H9 (cell line): ENCODE measurements around the gene MAPT. TPM values are rescaled to one million over a fixed set of nuclear protein-coding genes. Genes with fewer than 3 reads are reported as not detected.

Source experiments
- DNase-seq: peaks from one replicate; pipeline ENCODE4 v3.0.0-alpha.2; 2017
- H2AFZ ChIP-seq: one replicate; pipeline ENCODE4 v1.6.1; 2013; ENCODE audit warnings: mild to moderate bottlenecking, low read length, control low read depth, moderate library complexity
- H2AK5ac ChIP-seq: 2 replicates; pipeline ENCODE4 v1.6.1; 2013; ENCODE audit warnings: low read length, control low read depth, mixed read lengths; ENCODE audit not compliant: insufficient read length
- H2BK120ac ChIP-seq: one replicate; pipeline ENCODE4 v1.6.1; 2013; ENCODE audit warnings: low read depth, mild to moderate bottlenecking, low read length, control low read depth, inconsistent platforms; ENCODE audit not compliant: poor library complexity, severe bottlenecking
- H2BK12ac ChIP-seq: 2 replicates; pipeline ENCODE4 v1.6.1; 2013; ENCODE audit warnings: low read length, control low read depth, mixed read lengths, low read depth; ENCODE audit not compliant: insufficient read length
- H2BK15ac ChIP-seq: 2 replicates; pipeline ENCODE4 v1.6.1; 2013; ENCODE audit warnings: low read depth, low read length, control low read depth
- H2BK20ac ChIP-seq: one replicate; pipeline ENCODE4 v1.6.1; 2013; ENCODE audit warnings: low read depth, mild to moderate bottlenecking, low read length, control low read depth, inconsistent platforms; ENCODE audit not compliant: poor library complexity, severe bottlenecking
- H2BK5ac ChIP-seq: 2 replicates; pipeline ENCODE4 v1.6.1; 2013; ENCODE audit warnings: low read length, control low read depth, mixed read lengths; ENCODE audit not compliant: insufficient read length
- H3K14ac ChIP-seq: 2 replicates; pipeline ENCODE4 v1.6.1; 2013; ENCODE audit warnings: low read length, control low read depth; ENCODE audit not compliant: insufficient read depth
- H3K18ac ChIP-seq: 2 replicates; pipeline ENCODE4 v1.6.1; 2013; ENCODE audit warnings: low read depth, mild to moderate bottlenecking, mixed read lengths, low read length, control low read depth; ENCODE audit not compliant: insufficient read length
- H3K23ac ChIP-seq: 2 replicates; pipeline ENCODE4 v1.6.1; 2013; ENCODE audit warnings: low read length, control low read depth, mixed read lengths, low read depth; ENCODE audit not compliant: insufficient read length
- H3K23me2 ChIP-seq: 2 replicates; pipeline ENCODE4 v1.6.1; 2013; ENCODE audit warnings: low read depth, mild to moderate bottlenecking, mixed read lengths, low read length, control low read depth; ENCODE audit not compliant: insufficient read length, poor library complexity, severe bottlenecking
- H3K27ac ChIP-seq: 2 replicates; pipeline ENCODE4 v1.5.1; 2013; ENCODE audit warnings: low read length, control low read depth, mixed read lengths, low read depth; ENCODE audit not compliant: insufficient read length
- H3K27me3 ChIP-seq: 2 replicates; pipeline ENCODE4 v1.6.1; 2013; ENCODE audit warnings: low read length, control low read depth, inconsistent platforms; ENCODE audit not compliant: insufficient read depth
- H3K4ac ChIP-seq: 2 replicates; pipeline ENCODE4 v1.6.1; 2013; ENCODE audit warnings: low read depth, mild to moderate bottlenecking, control low read depth, inconsistent platforms, low read length, moderate library complexity
- H3K4me1 ChIP-seq: 2 replicates; pipeline ENCODE4 v1.6.1; 2013; ENCODE audit warnings: low read length, control low read depth, inconsistent platforms; ENCODE audit not compliant: insufficient read depth
- H3K4me2 ChIP-seq: 2 replicates; pipeline ENCODE4 v1.6.1; 2013; ENCODE audit warnings: low read length, control low read depth, mixed read lengths; ENCODE audit not compliant: insufficient read length, insufficient read depth
- H3K56ac ChIP-seq: 2 replicates; pipeline ENCODE4 v1.6.1; 2013; ENCODE audit warnings: low read depth, mild to moderate bottlenecking, mixed read lengths, low read length, control low read depth; ENCODE audit not compliant: insufficient read length
- H3K79me1 ChIP-seq: 2 replicates; pipeline ENCODE4 v1.6.1; 2013; ENCODE audit warnings: low read depth, mild to moderate bottlenecking, moderate library complexity, low read length, control low read depth, inconsistent platforms; ENCODE audit not compliant: insufficient read depth, poor library complexity, severe bottlenecking
- H3K79me2 ChIP-seq: 2 replicates; pipeline ENCODE4 v1.6.1; 2013; ENCODE audit warnings: low read length, control low read depth, inconsistent platforms; ENCODE audit not compliant: insufficient read depth
- H3K9ac ChIP-seq: 2 replicates; pipeline ENCODE4 v1.6.1; 2013; ENCODE audit warnings: low read length, control low read depth, mixed read lengths; ENCODE audit not compliant: insufficient read length; ENCODE audit errors: extremely low read depth
- H3K9me3 ChIP-seq: one replicate; pipeline ENCODE4 v1.6.1; 2013; ENCODE audit warnings: low read depth, low read length, inconsistent platforms; ENCODE audit not compliant: control insufficient read depth
- H3T11ph ChIP-seq: one replicate; pipeline ENCODE4 v1.6.1; 2013; ENCODE audit warnings: mild to moderate bottlenecking, low read length, control low read depth, inconsistent platforms
- H4K20me1 ChIP-seq: one replicate; pipeline ENCODE4 v1.6.1; 2013; ENCODE audit not compliant: control insufficient read depth, insufficient read length, insufficient read depth
- H4K5ac ChIP-seq: 2 replicates; pipeline ENCODE4 v1.6.1; 2013; ENCODE audit warnings: low read depth, mild to moderate bottlenecking, mixed read lengths, low read length, control low read depth; ENCODE audit not compliant: insufficient read length
- H4K8ac ChIP-seq: replicated peaks from 2 replicates; pipeline ENCODE4 v1.6.1; 2013; ENCODE audit warnings: low read length, control low read depth, mixed read lengths, low read depth; ENCODE audit not compliant: insufficient read length
- H4K91ac ChIP-seq: 2 replicates; pipeline ENCODE4 v1.6.1; 2013; ENCODE audit warnings: low read depth, mild to moderate bottlenecking, moderate library complexity, mixed read lengths, low read length, control low read depth; ENCODE audit not compliant: insufficient read length
- H3K27ac Mint-ChIP-seq, 3 experiments: 2 replicates in 2 of 3; 3 replicates in 1 of 3; pipeline ENCODE4 v1.8.0; 2020 to 2021; ENCODE audit warnings: mixed read lengths in 3 of 3, mild to moderate bottlenecking in 1 of 3, moderate library complexity in 1 of 3
- H3K27me3 Mint-ChIP-seq: 2 replicates; pipeline ENCODE4 v1.8.0; 2021; ENCODE audit warnings: low read depth, mild to moderate bottlenecking, moderate library complexity, mixed read lengths
- H3K36me3 Mint-ChIP-seq, 3 experiments: 2 replicates in 2 of 3; 3 replicates in 1 of 3; pipeline ENCODE4 v1.8.0; 2020 to 2021; ENCODE audit warnings: low read depth in 3 of 3, mixed read lengths in 3 of 3; ENCODE audit not compliant: insufficient read depth in 1 of 3
- H3K4me1 Mint-ChIP-seq, 2 experiments: 2 replicates each; pipeline ENCODE4 v1.8.0; 2020; ENCODE audit warnings: mixed read lengths in 2 of 2
- H3K4me3 Mint-ChIP-seq, 2 experiments: 2 replicates in 1 of 2; 3 replicates in 1 of 2; pipeline ENCODE4 v1.8.0; 2020 to 2021; ENCODE audit warnings: mild to moderate bottlenecking in 2 of 2, mixed read lengths in 2 of 2, moderate library complexity in 1 of 2
- H3K9me3 Mint-ChIP-seq, 2 experiments: 2 replicates in 1 of 2; 3 replicates in 1 of 2; pipeline ENCODE4 v1.8.0; 2020; ENCODE audit warnings: mild to moderate bottlenecking in 2 of 2, mixed read lengths in 2 of 2, moderate library complexity in 1 of 2
- WGBS: extraction: QIAGEN DNeasy Blood & Tissue Kit; methylation state at CpG from one replicate; pipeline ENCODE4 v1.1.7; 2013; ENCODE audit warnings: missing lambda C conversion rate, low lambda C conversion rate, mixed read lengths; ENCODE audit not compliant: insufficient read length; ENCODE audit errors: extremely low coverage; 5-methylcytosine and 5-hydroxymethylcytosine counted together
- total RNA-seq: library from RNA; stranded (reverse); gene quantifications from 2 replicates; pipeline ENCODE4 v1.2.1, GENCODE V29; 2021
- TF ChIP-seq, protein P1 (sequence below): fragments of 200-600 bp; sonication (generic); conservative IDR thresholded peaks from 3 replicates; pipeline ENCODE4 v1.8.0; 2021; ENCODE audit warnings: antibody characterized with exemption, mild to moderate bottlenecking

MAPT gene
- total RNA-seq, 1 experiment from 2014 or later: 1.6 TPM

DNA sequence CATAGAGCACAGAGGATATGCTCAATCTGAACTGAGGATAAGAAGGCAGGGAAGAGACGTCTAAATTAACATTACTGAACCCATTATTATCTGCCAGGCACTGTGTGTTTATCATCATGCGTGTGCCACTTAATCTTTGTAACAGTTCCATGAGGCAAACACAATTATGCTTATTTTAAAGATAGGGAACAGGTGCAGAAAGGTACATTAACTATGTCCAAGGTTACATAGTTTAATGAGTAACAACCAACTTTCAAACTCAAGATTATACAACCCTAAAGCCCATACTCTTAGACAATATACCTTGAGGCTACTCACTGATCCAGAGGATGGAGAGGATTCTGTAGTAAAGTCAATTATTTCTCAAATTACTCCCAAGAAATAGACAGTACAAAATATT, 147.9 kb downstream of the MAPT start:
- Histone ChIP-seq H3K56ac (no peak overlapping the region), H2BK5ac (no peak overlapping the region), H3K27ac (no peak overlapping the region), H4K91ac (no peak overlapping the region), H3K9me3 (no peaks in the 10 kb centered on the region), H2BK20ac (no peak overlapping the region), H2BK15ac (no peak overlapping the region), H4K5ac (no peak overlapping the region), H3K4me2 (no peak overlapping the region), H3K9ac (no peak overlapping the region), H2AFZ (no peak overlapping the region), H3K23me2 (no peaks in the 10 kb centered on the region), H3K79me1 (no peaks in the 10 kb centered on the region), H2BK120ac (no peak overlapping the region), H4K20me1 (no peaks in the 10 kb centered on the region), H3K23ac (no peak overlapping the region), H2BK12ac (no peak overlapping the region), H3K4ac (no peak overlapping the region), H3K4me1 (no peaks in the 10 kb centered on the region), H4K8ac (no peak overlapping the region), H3K14ac (no peak overlapping the region), H3K79me2 (no peaks in the 10 kb centered on the region), H3K27me3 (no peaks in the 10 kb centered on the region), H2AK5ac (no peak overlapping the region), H3K18ac (no peak overlapping the region), H3T11ph (no peak overlapping the region)
- Mint-ChIP-seq H3K27ac (no peak overlapping the region; a peak in 1 of 7 replicates), H3K4me1 (peaks cover 13 to 18% of the 10 kb centered on the region in 2 experiments), H3K36me3 (peaks cover 26 to 81% (median 78%) of the 10 kb centered on the region in 3 experiments; a peak in 6 of 7 replicates), H3K27me3 (peaks cover 2% of the 10 kb centered on the region; the same call in 1 of the 2 replicates), H3K4me3 (no peak overlapping the region), H3K9me3 (no peaks in the 10 kb centered on the region)
- TF ChIP-seq, protein P1, sequence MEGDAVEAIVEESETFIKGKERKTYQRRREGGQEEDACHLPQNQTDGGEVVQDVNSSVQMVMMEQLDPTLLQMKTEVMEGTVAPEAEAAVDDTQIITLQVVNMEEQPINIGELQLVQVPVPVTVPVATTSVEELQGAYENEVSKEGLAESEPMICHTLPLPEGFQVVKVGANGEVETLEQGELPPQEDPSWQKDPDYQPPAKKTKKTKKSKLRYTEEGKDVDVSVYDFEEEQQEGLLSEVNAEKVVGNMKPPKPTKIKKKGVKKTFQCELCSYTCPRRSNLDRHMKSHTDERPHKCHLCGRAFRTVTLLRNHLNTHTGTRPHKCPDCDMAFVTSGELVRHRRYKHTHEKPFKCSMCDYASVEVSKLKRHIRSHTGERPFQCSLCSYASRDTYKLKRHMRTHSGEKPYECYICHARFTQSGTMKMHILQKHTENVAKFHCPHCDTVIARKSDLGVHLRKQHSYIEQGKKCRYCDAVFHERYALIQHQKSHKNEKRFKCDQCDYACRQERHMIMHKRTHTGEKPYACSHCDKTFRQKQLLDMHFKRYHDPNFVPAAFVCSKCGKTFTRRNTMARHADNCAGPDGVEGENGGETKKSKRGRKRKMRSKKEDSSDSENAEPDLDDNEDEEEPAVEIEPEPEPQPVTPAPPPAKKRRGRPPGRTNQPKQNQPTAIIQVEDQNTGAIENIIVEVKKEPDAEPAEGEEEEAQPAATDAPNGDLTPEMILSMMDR: no peak
- WGBS: no CpG with 5 or more reads among the region's 2 CpGs
- DNase-seq: no peak
